Measurements from ENCODE around the gene FAM170B.

GRCh38 chr10:49150426-49150825 lies 16.6 kb upstream of the FAM170B start:
- TF ChIP-seq, protein P1, sequence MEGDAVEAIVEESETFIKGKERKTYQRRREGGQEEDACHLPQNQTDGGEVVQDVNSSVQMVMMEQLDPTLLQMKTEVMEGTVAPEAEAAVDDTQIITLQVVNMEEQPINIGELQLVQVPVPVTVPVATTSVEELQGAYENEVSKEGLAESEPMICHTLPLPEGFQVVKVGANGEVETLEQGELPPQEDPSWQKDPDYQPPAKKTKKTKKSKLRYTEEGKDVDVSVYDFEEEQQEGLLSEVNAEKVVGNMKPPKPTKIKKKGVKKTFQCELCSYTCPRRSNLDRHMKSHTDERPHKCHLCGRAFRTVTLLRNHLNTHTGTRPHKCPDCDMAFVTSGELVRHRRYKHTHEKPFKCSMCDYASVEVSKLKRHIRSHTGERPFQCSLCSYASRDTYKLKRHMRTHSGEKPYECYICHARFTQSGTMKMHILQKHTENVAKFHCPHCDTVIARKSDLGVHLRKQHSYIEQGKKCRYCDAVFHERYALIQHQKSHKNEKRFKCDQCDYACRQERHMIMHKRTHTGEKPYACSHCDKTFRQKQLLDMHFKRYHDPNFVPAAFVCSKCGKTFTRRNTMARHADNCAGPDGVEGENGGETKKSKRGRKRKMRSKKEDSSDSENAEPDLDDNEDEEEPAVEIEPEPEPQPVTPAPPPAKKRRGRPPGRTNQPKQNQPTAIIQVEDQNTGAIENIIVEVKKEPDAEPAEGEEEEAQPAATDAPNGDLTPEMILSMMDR (conservative IDR thresholded peaks at IDR 0.05; ENCODE audit: low read length): no peak
- no peak for TF ChIP-seq EZH2phosphoT487 (IDR thresholded peaks at IDR 0.05; ENCODE audit: borderline replicate concordance)

Data from Loucy (cell line).